ENCODE data around the gene KMT5C.
"Not testable (repeated sequence)": the region's sequence is repeated elsewhere in the genome, so short reads cannot be mapped to it uniquely, and the experiment has no call there.

Gene KMT5C

GRCh38 chr19:55315956-55316525, 23.6 kb upstream of the KMT5C start:
- in situ Hi-C loops (cut with MboI; ENCODE audit: low sequenced_read_pairs) = no loop called here

GRCh38 chr19:55316646-55317045, 23.0 kb upstream of the KMT5C start:
- in situ Hi-C loops (cut with MboI; ENCODE audit: low sequenced_read_pairs) = no loop called here

- in situ Hi-C loops (cut with MboI; ENCODE audit: low sequenced_read_pairs) = no loop called here
Observed at GRCh38 chr19:55319785-55320184, 19.9 kb upstream of the KMT5C start.

DNA sequence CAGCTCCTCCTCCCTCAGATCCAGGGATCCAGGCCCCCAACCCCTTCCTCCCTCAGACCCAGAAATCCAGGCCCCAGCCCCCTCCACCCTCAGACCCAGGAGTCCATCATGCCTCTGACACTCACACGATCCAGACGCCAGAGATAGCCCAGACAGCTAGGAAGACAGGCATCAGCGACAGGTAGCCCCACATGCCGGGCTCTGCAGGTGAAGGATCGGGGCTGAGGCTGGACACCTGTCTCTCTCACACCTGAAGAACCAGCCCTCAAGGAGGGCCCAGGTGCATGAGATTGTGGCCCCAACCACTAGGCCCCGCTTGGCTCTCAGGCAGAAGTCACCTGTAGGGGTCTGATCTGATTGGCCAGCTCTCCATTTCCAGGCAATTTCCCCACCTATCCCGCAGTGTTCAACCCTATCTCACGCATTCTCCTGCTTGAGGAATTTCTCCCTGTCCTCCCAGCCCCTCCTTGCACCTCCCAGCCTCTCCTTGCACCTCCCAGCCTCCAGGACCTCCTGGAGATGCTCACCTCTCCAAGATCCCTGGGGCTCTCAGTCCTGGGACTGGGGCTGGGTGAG, 18.7 kb upstream of the KMT5C start:
- in situ Hi-C loops (cut with MboI; ENCODE audit: low sequenced_read_pairs) = no loop called here

DNA sequence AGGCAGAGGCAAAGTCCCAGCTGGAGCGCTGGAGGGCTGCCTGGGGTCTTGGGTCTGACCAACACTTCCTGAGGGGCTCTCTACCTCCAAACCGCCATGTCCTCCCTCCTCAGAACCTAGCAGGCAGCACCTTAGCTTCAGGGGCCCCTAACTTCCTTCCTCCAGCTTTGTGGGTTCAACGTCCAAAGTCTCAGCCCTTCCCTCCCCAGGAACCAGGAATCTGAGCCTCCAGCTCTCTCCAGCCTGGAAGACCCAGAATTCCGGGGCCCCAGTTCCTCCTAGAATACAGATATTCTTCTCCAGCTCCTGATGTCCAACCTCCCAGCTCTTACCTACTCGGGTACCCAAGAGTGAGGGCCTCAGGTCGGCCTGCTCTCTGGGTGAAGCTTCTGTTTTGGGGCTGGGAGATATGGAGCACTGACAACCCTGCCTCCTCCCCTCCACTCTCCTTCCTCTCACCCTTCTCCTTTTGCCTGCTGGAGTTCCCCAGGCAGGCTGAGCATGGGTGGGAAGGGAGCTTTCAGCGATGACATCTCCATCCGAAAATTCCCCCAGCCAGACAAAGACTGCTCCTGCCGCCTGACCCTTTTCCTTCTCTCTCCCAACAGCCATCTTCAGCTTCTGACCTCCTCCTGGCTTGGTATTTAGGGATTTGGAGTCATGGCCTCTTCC, 18.1 kb upstream of the KMT5C start:
- in situ Hi-C loops (cut with MboI; ENCODE audit: low sequenced_read_pairs) = no loop called here

- in situ Hi-C loops (cut with MboI; ENCODE audit: low sequenced_read_pairs) = no loop called here
Observed at GRCh38 chr19:55322204-55322885, 17.3 kb upstream of the KMT5C start.

- in situ Hi-C loops (cut with MboI; ENCODE audit: low sequenced_read_pairs) = no loop called here
Observed at GRCh38 chr19:55324662-55325061, 15.0 kb upstream of the KMT5C start.

DNA sequence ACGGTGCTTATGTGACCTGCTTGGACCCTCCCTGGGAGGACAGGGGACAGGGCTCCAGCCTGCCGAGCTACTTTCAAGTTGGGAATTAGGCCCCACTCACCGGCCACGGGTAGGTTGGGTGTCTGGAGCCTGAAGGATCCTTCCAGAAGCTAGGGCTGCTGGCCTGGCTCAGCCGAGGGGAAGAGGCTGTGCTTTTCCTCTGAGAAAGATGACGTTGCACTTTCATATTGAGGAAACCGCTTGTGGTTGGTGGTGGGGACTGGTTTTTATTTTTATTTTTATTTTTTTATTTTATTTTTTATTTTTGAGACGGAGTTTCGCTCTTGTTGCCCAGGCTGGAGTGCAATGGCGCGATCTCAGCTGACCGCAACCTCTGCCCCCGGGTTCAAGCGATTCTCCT, 14.5 kb upstream of the KMT5C start, which contains the start of gene TMEM150B:
TSS of gene TMEM150B (minus strand) at position 170 of the 400 bp plus-strand sequence. CDS start 4,305 bp downstream, outside the sequence.
- in situ Hi-C loops (cut with MboI; ENCODE audit: low sequenced_read_pairs) = no loop called here

DNA sequence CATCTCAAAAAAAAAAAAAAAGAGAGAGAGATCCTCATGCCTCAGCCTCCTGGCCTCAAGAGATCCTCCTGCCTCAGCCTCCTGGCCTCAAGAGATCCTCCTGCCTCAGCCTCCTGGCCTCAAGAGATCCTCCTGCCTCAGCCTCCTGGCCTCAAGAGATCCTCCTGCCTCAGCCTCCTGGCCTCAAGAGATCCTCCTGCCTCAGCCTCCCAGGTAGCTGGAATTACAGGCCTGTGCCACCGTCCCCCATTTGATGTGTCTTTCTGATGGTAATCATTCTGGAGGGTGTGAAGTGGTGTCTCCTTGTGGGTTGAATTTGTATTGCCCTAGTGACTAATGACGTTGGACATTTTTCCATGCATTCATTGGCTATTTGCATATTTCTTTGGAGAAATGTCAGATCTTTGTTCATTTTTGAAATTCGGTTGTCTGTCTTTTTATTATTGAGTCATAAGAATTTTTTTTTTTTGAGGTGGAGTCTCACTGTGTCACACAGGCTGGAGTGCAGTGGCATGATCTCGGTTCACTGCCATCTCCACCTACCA, 10.8 kb upstream of the KMT5C start:
- in situ Hi-C loops (cut with MboI; ENCODE audit: low sequenced_read_pairs) = not testable (repeated sequence)

DNA sequence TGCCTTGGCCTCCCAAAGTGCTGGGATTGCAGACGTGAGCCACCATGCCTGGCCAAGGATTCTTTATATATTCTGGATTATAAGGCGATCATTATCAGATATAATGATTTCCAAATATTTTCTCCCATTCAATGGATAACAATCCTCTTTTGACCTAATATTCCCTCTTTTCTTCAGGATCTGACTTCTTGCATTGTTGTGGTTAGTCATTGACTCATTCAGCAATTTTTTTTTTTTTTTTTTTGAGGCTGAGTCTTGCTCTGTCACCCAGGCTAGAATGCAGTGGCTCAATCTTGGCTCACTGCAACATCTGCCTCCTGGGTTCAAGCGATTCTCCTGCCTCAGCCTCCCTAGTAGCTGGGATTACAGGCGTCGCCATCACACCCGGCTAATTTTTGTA, 9.9 kb upstream of the KMT5C start:
- in situ Hi-C loops (cut with MboI; ENCODE audit: low sequenced_read_pairs) = not testable (repeated sequence)

GRCh38 chr19:55333870-55334269, 5.8 kb upstream of the KMT5C start:
- in situ Hi-C loops (cut with MboI; ENCODE audit: low sequenced_read_pairs) = no loop called here

DNA sequence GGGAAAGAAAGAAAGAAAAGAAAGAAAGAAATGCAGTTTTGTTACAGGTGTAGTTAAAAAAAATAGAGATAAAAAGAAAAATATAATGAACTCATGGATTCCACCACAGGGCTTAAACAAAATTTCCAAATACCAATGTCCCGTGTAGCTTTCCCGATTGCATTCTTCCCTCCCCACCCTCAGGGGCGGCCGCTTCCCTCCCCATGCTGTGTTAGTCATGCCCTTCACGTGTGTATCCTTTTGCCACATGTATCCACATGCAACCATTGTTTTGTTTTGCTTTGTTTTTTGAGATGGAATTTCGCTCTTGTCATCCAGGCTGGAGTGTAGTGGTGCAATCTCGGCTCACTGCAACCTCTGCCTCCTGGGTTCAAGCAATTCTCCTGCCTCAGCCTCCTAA, 3.6 kb upstream of the KMT5C start:
- in situ Hi-C loops (cut with MboI; ENCODE audit: low sequenced_read_pairs) = no loop called here

DNA sequence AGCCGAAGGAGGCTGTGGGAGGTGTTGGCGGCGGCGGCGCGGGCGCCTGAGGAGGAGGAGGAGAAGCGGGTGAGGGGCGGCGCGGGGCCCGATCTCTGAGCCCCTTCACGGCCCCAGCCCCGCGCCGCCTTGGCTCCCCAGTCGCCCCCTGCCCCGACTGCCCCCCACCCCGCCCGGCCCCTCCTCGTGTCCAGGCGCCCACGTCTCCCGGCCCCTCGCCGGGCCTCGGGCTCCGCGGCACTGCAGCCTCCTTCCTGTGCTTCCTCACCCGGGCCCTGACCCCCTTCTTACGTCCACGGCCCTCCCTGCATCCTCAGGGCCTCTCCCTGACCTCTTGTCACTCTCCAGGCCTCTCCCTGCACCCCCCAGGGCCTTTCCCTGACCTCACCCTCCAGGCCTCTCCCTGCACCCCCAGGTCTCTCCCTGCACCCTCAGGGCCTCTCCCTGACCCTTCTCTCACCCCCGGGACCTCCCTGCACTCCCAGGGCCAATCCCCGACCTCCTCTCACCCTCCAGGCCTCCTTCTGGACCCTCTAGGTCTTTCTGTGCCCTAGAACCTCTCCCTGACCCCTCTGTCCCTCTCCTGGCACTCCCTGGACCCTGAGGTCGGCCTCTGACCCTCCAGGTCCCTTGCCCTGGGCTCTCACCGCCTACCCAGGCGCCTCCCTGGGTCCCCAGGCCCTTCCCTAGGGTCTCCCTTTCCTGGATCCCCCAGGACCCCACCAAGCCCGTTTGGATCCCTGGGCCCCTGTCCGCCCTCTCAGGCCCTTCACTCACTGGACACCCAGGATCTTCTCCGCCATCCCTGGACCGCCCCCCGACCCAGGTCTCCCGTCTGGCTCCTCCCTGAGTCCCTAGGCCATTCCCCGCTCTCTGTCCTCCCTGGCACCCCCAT, 460 bp downstream of the KMT5C start:
- in situ Hi-C loops (cut with MboI; ENCODE audit: low sequenced_read_pairs) = no loop called here

DNA sequence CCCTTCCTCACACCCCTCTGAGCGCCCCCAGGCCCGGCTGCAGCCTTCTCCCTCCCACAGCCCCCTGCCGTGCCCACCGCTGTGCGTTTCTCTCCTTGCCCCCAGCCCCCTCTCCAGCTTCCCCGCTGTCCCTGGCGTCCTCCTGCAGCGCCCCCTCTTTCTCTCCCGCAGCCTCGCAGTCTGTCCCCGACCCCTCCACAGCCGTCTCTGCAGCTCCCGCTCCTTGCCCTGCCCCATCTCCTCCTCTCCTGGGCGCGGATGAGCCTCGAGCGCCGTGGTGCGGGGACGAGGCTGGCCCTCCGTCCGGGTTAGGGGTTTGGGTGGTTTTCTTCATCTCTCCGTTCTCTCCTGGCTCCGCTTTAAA, 1.1 kb downstream of the KMT5C start:
- in situ Hi-C loops (cut with MboI; ENCODE audit: low sequenced_read_pairs) = no loop called here

- in situ Hi-C loops (cut with MboI; ENCODE audit: low sequenced_read_pairs) = no loop called here
Observed at GRCh38 chr19:55341171-55341588, 1.5 kb downstream of the KMT5C start.

GRCh38 chr19:55341595-55342531, 2.2 kb downstream of the KMT5C start:
- in situ Hi-C loops (cut with MboI; ENCODE audit: low sequenced_read_pairs) = no loop called here

DNA sequence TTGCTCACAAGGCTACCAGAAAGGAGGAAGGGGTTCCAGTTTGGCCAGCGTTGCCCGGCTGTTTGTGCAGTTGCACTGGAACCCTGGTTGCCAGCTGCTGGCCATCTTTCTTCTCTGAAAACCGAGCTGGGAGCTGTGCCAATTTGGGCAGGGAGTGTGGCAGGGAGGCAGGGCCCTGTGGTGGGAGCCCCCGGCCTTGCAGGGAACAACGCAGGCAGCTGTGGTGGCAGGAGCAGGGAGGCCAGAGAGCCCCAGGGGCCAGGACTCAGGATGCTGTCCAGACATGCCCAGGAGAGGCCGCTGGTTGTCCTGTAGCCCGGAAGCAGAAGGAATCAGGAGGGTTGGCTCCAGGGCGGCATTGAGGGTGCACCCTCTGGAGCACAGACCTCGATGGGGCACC, 4.8 kb downstream of the KMT5C start:
- in situ Hi-C loops (cut with MboI; ENCODE audit: low sequenced_read_pairs) = no loop called here

DNA sequence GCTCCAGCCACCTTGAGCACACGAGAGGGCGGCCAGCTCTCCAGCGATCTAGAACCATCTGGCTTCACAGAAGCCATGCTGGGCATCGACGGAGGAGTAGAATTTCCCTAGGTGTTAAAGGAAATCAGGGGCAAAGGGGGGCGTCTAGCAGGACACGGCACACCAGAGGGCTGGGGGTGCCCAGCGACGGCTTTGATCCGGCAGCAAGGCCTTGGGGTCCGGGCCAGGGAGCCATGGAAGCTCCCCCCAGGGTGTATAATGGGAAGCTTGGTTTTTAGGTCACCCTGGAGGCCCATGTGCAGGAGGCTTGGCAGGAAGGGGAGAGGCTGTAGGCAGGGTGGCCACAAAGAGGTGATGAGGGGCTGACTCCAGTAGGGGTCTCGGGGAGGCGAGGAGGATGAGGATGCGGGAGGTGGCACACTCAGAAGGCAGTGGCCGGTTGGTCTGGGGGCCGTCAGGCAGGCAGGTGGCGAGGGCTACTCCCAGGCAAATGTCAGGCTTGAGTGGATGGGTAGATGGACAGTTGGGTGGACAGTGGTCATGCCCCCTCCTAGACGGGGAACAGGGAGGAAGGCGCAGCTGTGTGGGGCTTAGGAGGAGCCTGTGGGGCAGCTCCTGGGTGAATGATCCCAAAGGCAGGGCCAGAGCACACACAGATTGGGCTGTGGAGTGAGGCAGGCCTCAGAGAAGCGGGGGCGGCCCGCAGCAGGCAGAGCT, 5.6 kb downstream of the KMT5C start:
- in situ Hi-C loops (cut with MboI; ENCODE audit: low sequenced_read_pairs) = no loop called here

Data from HL-60/S4 (cell line).